OCI-LY7 (cell line): ENCODE data around the gene PRRG2. TPM values are rescaled to one million over a fixed set of nuclear protein-coding genes. Genes with fewer than 3 reads are reported as not detected.

ENCODE experiments used
- BruUV-seq: library from RNA; stranded (reverse); fragments of 400-500 nt; replicated peaks from 2 replicates; lab custom pipeline; 2021; lab: Mats Ljungman, UMichigan
- CTCF ChIA-PET: fragments of 300-600 bp; sonication (Branson Sonifier 250); formaldehyde crosslinking; loops from one replicate; lab custom pipeline; 2022; ENCODE audit warnings: antibody characterized with exemption; ENCODE audit not compliant: unreplicated experiment; lab: Charles Lee
- POLR2A ChIA-PET: fragments of 300-600 bp; sonication (Branson Sonifier 250); formaldehyde crosslinking; loops from one replicate; lab custom pipeline; 2022; ENCODE audit warnings: antibody characterized with exemption; lab: Charles Lee
- DNase-seq: peaks from one replicate; pipeline ENCODE4 v3.0.0-alpha.2; 2015; ENCODE audit warnings: low spot score
- H2AFZ ChIP-seq: fragments of 200-600 bp; sonication (generic), shearing (Covaris generic); 2 replicates; pipeline ENCODE4 v1.6.1; 2014; ENCODE audit warnings: mild to moderate bottlenecking, antibody characterized with exemption, low read length, moderate library complexity
- H3K27ac ChIP-seq: fragments of 200-600 bp; sonication (generic); 2 replicates; pipeline ENCODE4 v1.5.1; 2014; ENCODE audit warnings: mixed run types, low read depth, mild to moderate bottlenecking, moderate library complexity, low read length, inconsistent platforms; ENCODE audit not compliant: poor library complexity, severe bottlenecking
- H3K36me3 ChIP-seq: fragments of 200-600 bp; sonication (generic); 2 replicates; pipeline ENCODE4 v1.6.1; 2014; ENCODE audit warnings: mild to moderate bottlenecking, antibody characterized with exemption, low read length, moderate library complexity, mixed read lengths; ENCODE audit not compliant: insufficient read depth
- H3K4me1 ChIP-seq: fragments of 200-600 bp; sonication (generic); 2 replicates; pipeline ENCODE4 v1.5.1; 2014; ENCODE audit warnings: mild to moderate bottlenecking, low read length; ENCODE audit not compliant: insufficient read depth, poor library complexity, severe bottlenecking
- H3K4me2 ChIP-seq: fragments of 200-600 bp; sonication (generic); 2 replicates; pipeline ENCODE4 v1.6.1; 2014; ENCODE audit warnings: mild to moderate bottlenecking, low read length
- H3K4me3 ChIP-seq: fragments of 200-600 bp; sonication (generic); 2 replicates; pipeline ENCODE4 v1.5.1; 2014; ENCODE audit warnings: mild to moderate bottlenecking, low read depth, low read length; ENCODE audit not compliant: poor library complexity, severe bottlenecking
- H3K79me2 ChIP-seq: fragments of 200-600 bp; sonication (generic); 2 replicates; pipeline ENCODE4 v1.6.1; 2016; ENCODE audit warnings: low read depth, mild to moderate bottlenecking, low read length, moderate library complexity, mixed read lengths; ENCODE audit not compliant: insufficient read depth
- H3K9me2 ChIP-seq: fragments of 200-600 bp; sonication (generic); 2 replicates; pipeline ENCODE4 v1.6.1; 2016; ENCODE audit warnings: mild to moderate bottlenecking, low read length, mixed read lengths; ENCODE audit not compliant: insufficient read depth
- H3K9me3 ChIP-seq: fragments of 200-600 bp; sonication (generic); 2 replicates; pipeline ENCODE4 v1.6.1; 2014; ENCODE audit warnings: mild to moderate bottlenecking, mixed run types, low read length, mixed read lengths
- H4K20me1 ChIP-seq: fragments of 200-600 bp; sonication (generic); 2 replicates; pipeline ENCODE4 v1.6.1; 2014; ENCODE audit warnings: mild to moderate bottlenecking, antibody characterized with exemption, low read length, moderate library complexity, mixed read lengths; ENCODE audit not compliant: insufficient read depth
- EZH2phosphoT487 ChIP-seq: fragments of 200-600 bp; sonication (generic); IDR thresholded peaks from 2 replicates; pipeline ENCODE4 v1.6.1; 2018; ENCODE audit warnings: low read depth, borderline replicate concordance, mild to moderate bottlenecking, mixed run types, antibody characterized with exemption, low read length, moderate library complexity, mixed read lengths
- intact Hi-C: fragments of 100-400 bp; cut with micrococcal nuclease; formaldehyde crosslinking; loops from one replicate; pipeline ENCODE4 v1.10.0; 2022; ENCODE audit not compliant: unreplicated experiment
- total RNA-seq, 2 experiments: library from RNA; depleted of rRNA in 1 of 2; stranded (reverse); fragments of >200 nt in 1 of 2; shearing (Covaris generic) in 1 of 2; gene quantifications; 2 replicates each; pipeline ENCODE4 v1.2.3, GENCODE V29; 2014 to 2022
- TF ChIP-seq, protein P1 (sequence below): fragments of 200-600 bp; sonication (generic); conservative IDR thresholded peaks from 2 replicates; pipeline ENCODE4 v1.5.1; 2014; ENCODE audit warnings: mild to moderate bottlenecking, antibody characterized with exemption, low read length, moderate library complexity, mixed read lengths

The PRRG2 gene
- total RNA-seq, 2 experiments from 2014 or later: 2.4 to 2.7 TPM

DNA sequence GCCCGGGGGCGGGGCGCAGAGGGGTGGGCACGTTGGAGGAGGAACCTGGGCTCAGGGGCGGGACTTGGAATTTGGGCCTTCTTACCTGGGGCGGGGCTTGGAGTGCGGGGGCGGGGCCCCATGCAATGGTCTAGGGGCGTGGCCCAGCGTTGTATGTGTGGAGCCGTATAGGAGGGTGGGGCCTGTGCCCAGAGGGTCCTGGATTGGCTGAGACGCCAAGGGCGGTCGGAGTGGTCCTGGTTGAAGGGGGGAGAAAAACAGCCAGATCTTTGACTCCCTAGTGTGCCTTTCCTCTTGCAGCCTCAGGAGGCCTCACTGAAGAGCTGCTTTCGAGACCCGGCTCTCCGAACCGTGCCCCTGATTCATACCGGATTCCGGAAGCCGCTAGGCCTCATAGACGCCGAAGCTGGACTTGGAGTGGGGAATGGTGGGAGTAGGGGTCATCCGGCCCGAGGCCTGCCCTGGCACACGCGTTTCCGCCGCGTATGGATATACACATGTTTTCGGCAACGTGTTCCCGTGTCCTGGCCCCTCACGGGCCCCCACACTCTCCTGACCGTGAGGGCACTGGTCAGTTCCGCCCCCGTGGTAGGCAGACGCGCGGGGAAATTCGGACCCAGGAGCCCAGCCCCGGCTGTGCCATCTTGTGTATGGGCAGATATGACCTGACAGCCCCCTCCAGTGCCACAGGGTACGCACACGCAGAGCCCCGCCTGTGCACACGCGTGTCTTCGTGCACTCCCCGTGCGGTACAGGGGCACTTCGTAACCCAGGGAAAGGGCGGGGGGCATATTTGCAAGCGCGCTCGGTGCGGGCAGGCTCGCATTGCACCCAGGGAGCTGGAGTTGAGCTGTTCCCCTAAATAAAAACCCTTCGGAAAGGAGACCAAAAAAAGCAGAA, 9.2 kb downstream of the PRRG2 start:
- Histone ChIP-seq H3K27ac (peak overlapping the region; percentile 96), H3K4me2 (peak overlapping the region; percentile 97), H3K9me3 (no peaks in the 10 kb centered on the region), H4K20me1 (peaks cover 8% of the 10 kb centered on the region; the same call in 1 of the 2 replicates), H3K4me1 (peaks cover 13% of the 10 kb centered on the region), H3K36me3 (peaks cover 19% of the 10 kb centered on the region), H3K79me2 (peaks cover 25% of the 10 kb centered on the region), H2AFZ (no peak overlapping the region), H3K4me3 (peak overlapping the region; percentile 94), H3K9me2 (no peaks in the 10 kb centered on the region)
- CTCF ChIA-PET: no interaction called here
- DNase-seq: peak; percentile 99
- POLR2A ChIA-PET: interaction anchor here (0.6 to 4.3 kb wide), 6 partner anchors 10 to 1143 kb away, joined by 3 to 17 read pairs (median 3); partner anchors contain the start of genes NOSIP, PRRG2 and RRAS
- TSS peak; percentile 87 for BruUV-seq
- no peak for TF ChIP-seq EZH2phosphoT487
- TF ChIP-seq, protein P1, sequence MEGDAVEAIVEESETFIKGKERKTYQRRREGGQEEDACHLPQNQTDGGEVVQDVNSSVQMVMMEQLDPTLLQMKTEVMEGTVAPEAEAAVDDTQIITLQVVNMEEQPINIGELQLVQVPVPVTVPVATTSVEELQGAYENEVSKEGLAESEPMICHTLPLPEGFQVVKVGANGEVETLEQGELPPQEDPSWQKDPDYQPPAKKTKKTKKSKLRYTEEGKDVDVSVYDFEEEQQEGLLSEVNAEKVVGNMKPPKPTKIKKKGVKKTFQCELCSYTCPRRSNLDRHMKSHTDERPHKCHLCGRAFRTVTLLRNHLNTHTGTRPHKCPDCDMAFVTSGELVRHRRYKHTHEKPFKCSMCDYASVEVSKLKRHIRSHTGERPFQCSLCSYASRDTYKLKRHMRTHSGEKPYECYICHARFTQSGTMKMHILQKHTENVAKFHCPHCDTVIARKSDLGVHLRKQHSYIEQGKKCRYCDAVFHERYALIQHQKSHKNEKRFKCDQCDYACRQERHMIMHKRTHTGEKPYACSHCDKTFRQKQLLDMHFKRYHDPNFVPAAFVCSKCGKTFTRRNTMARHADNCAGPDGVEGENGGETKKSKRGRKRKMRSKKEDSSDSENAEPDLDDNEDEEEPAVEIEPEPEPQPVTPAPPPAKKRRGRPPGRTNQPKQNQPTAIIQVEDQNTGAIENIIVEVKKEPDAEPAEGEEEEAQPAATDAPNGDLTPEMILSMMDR: peak; percentile 16; the same call in 1 of the 2 replicates
- intact Hi-C loops: loop anchor here (2.0 to 5.0 kb wide), 3 partner anchors 50 to 287 kb away; partner anchors contain the start of genes AKT1S1, PRMT1, RRAS and TBC1D17

- intact Hi-C loops: loop anchor here (2.0 to 5.0 kb wide), 3 partner anchors 50 to 286 kb away; partner anchors contain the start of genes AKT1S1, PRMT1, RRAS and TBC1D17
- peak; percentile 83 for DNase-seq
- TF ChIP-seq, protein P1: no peak
- no peak for TF ChIP-seq EZH2phosphoT487
- Histone ChIP-seq H3K4me2 (peak within 1 kb of the TSS; percentile 97), H3K9me2 (no peaks in the 10 kb centered on the region), H2AFZ (no peak within 1 kb of the TSS), H3K4me3 (peak within 1 kb of the TSS; percentile 94), H3K36me3 (peaks cover 27% of the 10 kb centered on the region), H3K4me1 (peaks cover 13% of the 10 kb centered on the region), H3K27ac (peak within 1 kb of the TSS; percentile 96), H3K79me2 (peaks cover 25% of the 10 kb centered on the region), H4K20me1 (peaks cover 8% of the 10 kb centered on the region; the same call in 1 of the 2 replicates), H3K9me3 (no peaks in the 10 kb centered on the region)
- ChIA-PET CTCF (no interaction called here), POLR2A (interaction anchor here (0.7 to 4.3 kb wide), 4 partner anchors 11 to 83 kb away, joined by 3 to 17 read pairs (median 6); partner anchors contain the start of genes NOSIP, PRRG2 and RRAS)
- no TSS peak for BruUV-seq
Observed at GRCh38 chr19:49590971-49591730, 10.0 kb downstream of the PRRG2 start, which contains the start of gene PRR12. PRR12 (plus strand) TSS chr19:49591182; CDS start chr19:49591655, 473 bp downstream.
